Measurements from ENCODE around the gene YWHAQ.
"Not testable (repeated sequence)": the region's sequence is repeated elsewhere in the genome, so short reads cannot be mapped to it uniquely, and the experiment has no call there.

Gene YWHAQ

GRCh38 chr2:9554921-9555296 lies 75.9 kb downstream of the YWHAQ start:
- DNase-seq (ENCODE audit: low read depth): peak; percentile 95
- peak overlapping the region; percentile 92 for H3K4me3 ChIP-seq (ENCODE audit: low read depth, low read length)
- TF ChIP-seq CTCF (conservative IDR thresholded peaks at IDR 0.05; ENCODE audit: low read depth, low read length): no peak

- peak; percentile 92 for DNase-seq (ENCODE audit: low read depth)
- H3K4me3 ChIP-seq (ENCODE audit: low read depth, low read length): no peak overlapping the region
- TF ChIP-seq CTCF (conservative IDR thresholded peaks at IDR 0.05; ENCODE audit: low read depth, low read length): no peak
These were observed 78.3 kb downstream of the YWHAQ start for GRCh38 chr2:9552219-9553178.

- not testable (repeated sequence) for DNase-seq (ENCODE audit: low read depth); H3K4me3 ChIP-seq (ENCODE audit: low read depth, low read length)
These were observed 79.9 kb downstream of the YWHAQ start for GRCh38 chr2:9550859-9551391.

GRCh38 chr2:9549420-9549819 lies 81.4 kb downstream of the YWHAQ start:
- no peak for DNase-seq (ENCODE audit: low read depth)
- no peak overlapping the region for H3K4me3 ChIP-seq (ENCODE audit: low read depth, low read length)
- no peak for TF ChIP-seq CTCF (conservative IDR thresholded peaks at IDR 0.05; ENCODE audit: low read depth, low read length)

GRCh38 chr2:9548506-9548905 lies 82.3 kb downstream of the YWHAQ start:
- DNase-seq (ENCODE audit: low read depth): peak; percentile 61
- H3K4me3 ChIP-seq (ENCODE audit: low read depth, low read length): no peak overlapping the region

GRCh38 chr2:9547262-9547991 lies 83.4 kb downstream of the YWHAQ start:
- DNase-seq (ENCODE audit: low read depth): peak; percentile 95
- no peak overlapping the region for H3K4me3 ChIP-seq (ENCODE audit: low read depth, low read length)
- TF ChIP-seq CTCF (conservative IDR thresholded peaks at IDR 0.05; ENCODE audit: low read depth, low read length): no peak

More at GRCh38 chr2:9548506-9548905, 82.3 kb downstream of the YWHAQ start:
- TF ChIP-seq CTCF (conservative IDR thresholded peaks at IDR 0.05; ENCODE audit: low read depth, low read length): no peak

- no peak overlapping the region for H3K4me3 ChIP-seq (ENCODE audit: low read depth, low read length)
- no peak for TF ChIP-seq CTCF (conservative IDR thresholded peaks at IDR 0.05; ENCODE audit: low read depth, low read length)
- no peak for DNase-seq (ENCODE audit: low read depth)
These were observed 85.3 kb downstream of the YWHAQ start for GRCh38 chr2:9545502-9545901.
